ENCODE measurements around the gene SMARCA2. TPM values are rescaled to one million over a fixed set of nuclear protein-coding genes. Genes with fewer than 3 reads are reported as not detected.

Gene SMARCA2
- total RNA-seq, 4 donors from 2014 or later: 76.7 to 99.0 (median 89.8) TPM

GRCh38 chr9:2230362-2230761, 215.2 kb downstream of the SMARCA2 start:
- intact Hi-C loops (cut with DNase I): loop anchor here (10.0 kb wide), 2 partner anchors 494 to 584 kb away; no protein-coding TSS in a partner anchor
- no peak overlapping the region for H3K27ac ChIP-seq (replicated peaks in 1 of 4)
- H3K4me3 ChIP-seq: no peak overlapping the region
- no peaks in the 10 kb centered on the region for H3K9me3 ChIP-seq
- no peaks in the 10 kb centered on the region for H3K36me3 ChIP-seq
- H3K27me3 ChIP-seq: no peaks in the 10 kb centered on the region
- no peak for DNase-seq (ENCODE audit: extremely low spot score)
- TF ChIP-seq CTCF (IDR thresholded peaks at IDR 0.05) (no peak), POLR2A (IDR thresholded peaks at IDR 0.05; ENCODE audit: low read depth) (no peak), POLR2AphosphoS5 (IDR thresholded peaks at IDR 0.05) (no peak), EP300 (IDR thresholded peaks at IDR 0.05) (no peak)
- peaks cover 0 to 15% (median 11%) of the 10 kb centered on the region in 4 donors for H3K4me1 ChIP-seq
- 95% methylated on average over 2 of the region's 2 CpGs for WGBS

- Histone ChIP-seq H3K9me3 (no peaks in the 10 kb centered on the region), H3K4me1 (peaks cover 0 to 15% (median 11%) of the 10 kb centered on the region in 4 donors), H3K4me3 (no peak overlapping the region), H3K27me3 (no peaks in the 10 kb centered on the region), H3K27ac (replicated peaks in 1 of 4) (no peak overlapping the region), H3K36me3 (no peaks in the 10 kb centered on the region)
- 96% methylated on average over 1 of the region's 1 CpG for WGBS
- intact Hi-C loops (cut with DNase I): loop anchor here (10.0 kb wide), 2 partner anchors 494 to 584 kb away; no protein-coding TSS in a partner anchor
- TF ChIP-seq CTCF (IDR thresholded peaks at IDR 0.05) (no peak), POLR2AphosphoS5 (IDR thresholded peaks at IDR 0.05) (no peak), EP300 (IDR thresholded peaks at IDR 0.05) (no peak), POLR2A (IDR thresholded peaks at IDR 0.05; ENCODE audit: low read depth) (no peak)
- no peak for DNase-seq (ENCODE audit: extremely low spot score)
These were observed 216.0 kb downstream of the SMARCA2 start for GRCh38 chr9:2231101-2231500.

GRCh38 chr9:2231829-2232228, 216.7 kb downstream of the SMARCA2 start:
- intact Hi-C loops (cut with DNase I): loop anchor here (10.0 kb wide), 2 partner anchors 493 to 583 kb away; no protein-coding TSS in a partner anchor
- H3K4me3 ChIP-seq: no peak overlapping the region
- no peaks in the 10 kb centered on the region for H3K9me3 ChIP-seq
- H3K36me3 ChIP-seq: no peaks in the 10 kb centered on the region
- 68% methylated on average over 2 of the region's 2 CpGs for WGBS
- peaks cover 0 to 15% (median 11%) of the 10 kb centered on the region in 4 donors for H3K4me1 ChIP-seq
- H3K27ac ChIP-seq (replicated peaks in 1 of 4): no peak overlapping the region
- no peaks in the 10 kb centered on the region for H3K27me3 ChIP-seq
- TF ChIP-seq CTCF (IDR thresholded peaks at IDR 0.05) (no peak), POLR2A (IDR thresholded peaks at IDR 0.05; ENCODE audit: low read depth) (no peak), POLR2AphosphoS5 (IDR thresholded peaks at IDR 0.05) (no peak), EP300 (IDR thresholded peaks at IDR 0.05) (no peak)
- DNase-seq (ENCODE audit: extremely low spot score): no peak

GRCh38 chr9:2233274-2233673, 218.1 kb downstream of the SMARCA2 start:
- WGBS: 70% methylated on average over 3 of the region's 3 CpGs
- intact Hi-C loops (cut with DNase I): loop anchor here (10.0 kb wide), 2 partner anchors 492 to 582 kb away; no protein-coding TSS in a partner anchor
- peaks cover 0 to 12% (median 10%) of the 10 kb centered on the region in 4 donors for H3K4me1 ChIP-seq
- no peak for DNase-seq (ENCODE audit: extremely low spot score)
- H3K36me3 ChIP-seq: no peaks in the 10 kb centered on the region
- TF ChIP-seq POLR2A (IDR thresholded peaks at IDR 0.05; ENCODE audit: low read depth): no peak
- no peak for TF ChIP-seq POLR2AphosphoS5 (IDR thresholded peaks at IDR 0.05)
- TF ChIP-seq CTCF (IDR thresholded peaks at IDR 0.05): no peak
- TF ChIP-seq EP300 (IDR thresholded peaks at IDR 0.05): no peak
- H3K27me3 ChIP-seq: no peaks in the 10 kb centered on the region
- no peak overlapping the region for H3K27ac ChIP-seq (replicated peaks in 1 of 4)
- H3K4me3 ChIP-seq: no peak overlapping the region
- H3K9me3 ChIP-seq: no peaks in the 10 kb centered on the region

Measured in esophagus muscularis mucosa (tissue), 4 donors.